Vagina (tissue), 2 donors: ENCODE data around the gene PDCD11.

Experiments
- CTCF ChIP-seq, 3 experiments: fragments of 450-650 bp in 2 of 3; fragments of 200-600 bp in 1 of 3; sonication (generic) in 1 of 3; IDR thresholded peaks; one replicate each; pipeline ENCODE4 v1.5.1; 2017 to 2019; ENCODE audit warnings: antibody characterized with exemption in 3 of 3, mild to moderate bottlenecking in 2 of 3, moderate library complexity in 2 of 3
- POLR2AphosphoS5 ChIP-seq, 2 donors: sonication (generic); formaldehyde crosslinking; IDR thresholded peaks; one replicate each; pipeline ENCODE4 v1.9.0; 2017; ENCODE audit warnings: antibody characterized with exemption in 2 of 2, mild to moderate bottlenecking in 2 of 2, low read depth in 1 of 2; ENCODE audit not compliant: insufficient read depth in 1 of 2

- TF ChIP-seq CTCF (IDR thresholded peaks at IDR 0.05), result no peak
- no peak for TF ChIP-seq POLR2AphosphoS5 (IDR thresholded peaks at IDR 0.05; ENCODE audit: insufficient read depth in 1 of 2, low read depth in 1 of 2)
These were observed 19.2 kb downstream of the PDCD11 start for GRCh38 chr10:103415581-103415980.
